ENCODE measurements around the gene FLAD1.

The FLAD1 gene

GRCh38 chr1:155010211-155010918, 27.2 kb downstream of the FLAD1 start:
- Histone ChIP-seq H3K4me3 (ENCODE audit: low read length in 2 of 2) (peak overlapping the region; percentile 65 to 67), H3K36me3 (ENCODE audit: control insufficient read depth in 2 of 2, insufficient read depth in 2 of 2, low read length in 2 of 2) (peaks cover 25 to 28% of the 10 kb centered on the region in 2 donors)

DNA sequence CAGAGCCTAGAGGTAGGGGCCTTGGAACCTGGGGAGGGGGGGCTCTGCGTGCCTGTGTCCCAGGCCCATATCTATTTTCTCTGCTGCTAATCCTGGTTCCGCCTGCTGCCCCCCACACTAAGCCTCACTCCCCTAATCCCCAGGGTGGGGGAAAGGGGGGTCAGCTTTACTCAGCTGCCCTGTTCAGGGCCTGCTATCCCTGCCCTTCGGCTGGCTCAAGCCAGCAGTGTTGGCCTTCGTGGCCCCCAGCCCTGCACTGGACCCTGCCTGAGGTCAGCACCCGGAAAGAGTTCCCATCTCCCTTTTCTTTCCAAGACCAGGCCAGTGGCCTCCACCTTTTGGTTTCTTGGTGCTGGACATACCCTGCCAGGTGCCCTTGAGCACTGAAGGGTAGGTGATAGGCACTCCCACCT, 27.9 kb downstream of the FLAD1 start:
- peaks cover 64 to 78% of the 10 kb centered on the region in 2 donors for H3K4me1 ChIP-seq (ENCODE audit: control insufficient read depth in 2 of 2, insufficient read depth in 2 of 2, low read length in 2 of 2)
- no peaks in the 10 kb centered on the region for H3K27me3 ChIP-seq (ENCODE audit: control insufficient read depth in 2 of 2, insufficient read depth in 2 of 2, low read length in 2 of 2)
- H3K9me3 ChIP-seq (ENCODE audit: control insufficient read depth in 2 of 2, low read length in 2 of 2) = no peaks in the 10 kb centered on the region
- peak overlapping the region; percentile 58 to 60 for H3K9ac ChIP-seq (ENCODE audit: low read depth in 1 of 2, low read length in 2 of 2)
- peak overlapping the region; percentile 98 to 99 for H3K27ac ChIP-seq (ENCODE audit: low read depth in 2 of 2, low read length in 2 of 2)
- peaks cover 32 to 34% of the 10 kb centered on the region in 2 donors for H3K36me3 ChIP-seq (ENCODE audit: control insufficient read depth in 2 of 2, insufficient read depth in 2 of 2, low read length in 2 of 2)
- H3K4me3 ChIP-seq (ENCODE audit: low read length in 2 of 2) = peak overlapping the region; percentile 22 to 67

More at GRCh38 chr1:155010211-155010918, 27.2 kb downstream of the FLAD1 start:
- Histone ChIP-seq H3K9ac (ENCODE audit: low read depth in 1 of 2, low read length in 2 of 2) (peak overlapping the region; percentile 54 to 100), H3K27me3 (ENCODE audit: control insufficient read depth in 2 of 2, insufficient read depth in 2 of 2, low read length in 2 of 2) (no peaks in the 10 kb centered on the region), H3K27ac (ENCODE audit: low read depth in 2 of 2, low read length in 2 of 2) (peak overlapping the region; percentile 98 to 99), H3K4me1 (ENCODE audit: control insufficient read depth in 2 of 2, insufficient read depth in 2 of 2, low read length in 2 of 2) (peaks cover 66 to 82% of the 10 kb centered on the region in 2 donors), H3K9me3 (ENCODE audit: control insufficient read depth in 2 of 2, low read length in 2 of 2) (no peaks in the 10 kb centered on the region)

GRCh38 chr1:155011437-155012025, 28.4 kb downstream of the FLAD1 start:
- Histone ChIP-seq H3K36me3 (ENCODE audit: control insufficient read depth in 2 of 2, insufficient read depth in 2 of 2, low read length in 2 of 2) (peaks cover 37 to 40% of the 10 kb centered on the region in 2 donors), H3K9me3 (ENCODE audit: control insufficient read depth in 2 of 2, low read length in 2 of 2) (no peaks in the 10 kb centered on the region), H3K4me3 (ENCODE audit: low read length in 2 of 2) (peak overlapping the region; percentile 50 to 67), H3K4me1 (ENCODE audit: control insufficient read depth in 2 of 2, insufficient read depth in 2 of 2, low read length in 2 of 2) (peaks cover 64 to 78% of the 10 kb centered on the region in 2 donors), H3K27me3 (ENCODE audit: control insufficient read depth in 2 of 2, insufficient read depth in 2 of 2, low read length in 2 of 2) (no peaks in the 10 kb centered on the region), H3K9ac (ENCODE audit: low read depth in 1 of 2, low read length in 2 of 2) (peak overlapping the region; percentile 58 to 60), H3K27ac (ENCODE audit: low read depth in 2 of 2, low read length in 2 of 2) (peak overlapping the region; percentile 98 to 99)

- H3K9ac ChIP-seq (ENCODE audit: low read depth in 1 of 2, low read length in 2 of 2) = peak overlapping the region; percentile 60
- peaks cover 39 to 41% of the 10 kb centered on the region in 2 donors for H3K36me3 ChIP-seq (ENCODE audit: control insufficient read depth in 2 of 2, insufficient read depth in 2 of 2, low read length in 2 of 2)
- H3K4me3 ChIP-seq (ENCODE audit: low read length in 2 of 2) = peak overlapping the region in 1 of 2 donors; percentile 50
- peaks cover 64 to 78% of the 10 kb centered on the region in 2 donors for H3K4me1 ChIP-seq (ENCODE audit: control insufficient read depth in 2 of 2, insufficient read depth in 2 of 2, low read length in 2 of 2)
- H3K27ac ChIP-seq (ENCODE audit: low read depth in 2 of 2, low read length in 2 of 2) = peak overlapping the region; percentile 98 to 99
- H3K9me3 ChIP-seq (ENCODE audit: control insufficient read depth in 2 of 2, low read length in 2 of 2) = no peaks in the 10 kb centered on the region
- no peaks in the 10 kb centered on the region for H3K27me3 ChIP-seq (ENCODE audit: control insufficient read depth in 2 of 2, insufficient read depth in 2 of 2, low read length in 2 of 2)
These were observed 28.9 kb downstream of the FLAD1 start for GRCh38 chr1:155012026-155012546.

DNA sequence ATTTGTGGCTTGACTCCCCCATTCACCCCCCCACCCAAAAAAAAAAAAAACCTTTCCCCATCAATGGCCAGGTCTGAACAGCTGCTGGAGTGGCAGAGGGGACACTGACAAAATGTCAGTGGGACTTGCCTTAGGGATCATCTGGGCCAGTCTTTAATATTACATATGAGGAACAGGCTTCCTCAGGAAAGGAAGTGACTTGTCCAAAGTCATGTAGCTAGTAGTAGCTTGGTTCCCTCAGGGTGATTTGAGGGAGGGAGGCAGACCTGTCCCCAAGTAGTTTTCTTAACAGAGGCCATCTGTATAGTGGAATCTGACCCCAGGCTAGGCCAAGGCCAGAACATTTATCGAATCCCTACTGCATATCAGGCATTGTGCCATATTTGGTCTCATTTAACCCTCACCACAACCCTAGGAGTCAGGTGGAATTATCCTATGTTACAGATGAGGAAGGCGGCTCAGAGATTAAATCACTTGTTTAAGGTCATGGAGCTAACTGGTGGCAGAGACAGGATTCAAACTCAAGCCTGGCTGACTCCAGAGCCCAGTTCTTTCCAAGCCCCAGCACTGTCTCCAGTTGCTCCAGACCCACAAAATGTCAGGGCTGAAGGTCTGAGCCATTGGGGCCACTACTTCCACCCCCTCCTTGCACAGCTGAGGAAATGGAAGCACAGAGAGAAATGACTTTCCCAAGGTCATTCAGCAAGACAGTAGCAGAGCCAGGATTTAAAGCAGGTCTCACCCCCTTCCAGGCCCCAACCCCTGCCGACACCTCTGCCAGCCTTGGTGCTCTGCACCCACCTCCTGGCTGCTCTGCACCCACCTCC, 29.8 kb downstream of the FLAD1 start:
- peak overlapping the region; percentile 60 for H3K9ac ChIP-seq (ENCODE audit: low read depth in 1 of 2, low read length in 2 of 2)
- peak overlapping the region; percentile 98 to 99 for H3K27ac ChIP-seq (ENCODE audit: low read depth in 2 of 2, low read length in 2 of 2)
- H3K36me3 ChIP-seq (ENCODE audit: control insufficient read depth in 2 of 2, insufficient read depth in 2 of 2, low read length in 2 of 2) = peaks cover 39 to 41% of the 10 kb centered on the region in 2 donors
- no peak overlapping the region for H3K4me3 ChIP-seq (ENCODE audit: low read length in 2 of 2)
- no peaks in the 10 kb centered on the region for H3K9me3 ChIP-seq (ENCODE audit: control insufficient read depth in 2 of 2, low read length in 2 of 2)
- peaks cover 62 to 75% of the 10 kb centered on the region in 2 donors for H3K4me1 ChIP-seq (ENCODE audit: control insufficient read depth in 2 of 2, insufficient read depth in 2 of 2, low read length in 2 of 2)
- H3K27me3 ChIP-seq (ENCODE audit: control insufficient read depth in 2 of 2, insufficient read depth in 2 of 2, low read length in 2 of 2) = no peaks in the 10 kb centered on the region

- peak overlapping the region; percentile 98 to 99 for H3K27ac ChIP-seq (ENCODE audit: low read depth in 2 of 2, low read length in 2 of 2)
- H3K36me3 ChIP-seq (ENCODE audit: control insufficient read depth in 2 of 2, insufficient read depth in 2 of 2, low read length in 2 of 2) = peaks cover 39 to 43% of the 10 kb centered on the region in 2 donors
- H3K4me3 ChIP-seq (ENCODE audit: low read length in 2 of 2) = no peak overlapping the region
- peak overlapping the region in 1 of 2 donors; percentile 60 for H3K9ac ChIP-seq (ENCODE audit: low read depth in 1 of 2, low read length in 2 of 2)
- H3K27me3 ChIP-seq (ENCODE audit: control insufficient read depth in 2 of 2, insufficient read depth in 2 of 2, low read length in 2 of 2) = no peaks in the 10 kb centered on the region
- no peaks in the 10 kb centered on the region for H3K9me3 ChIP-seq (ENCODE audit: control insufficient read depth in 2 of 2, low read length in 2 of 2)
- peaks cover 63 to 73% of the 10 kb centered on the region in 2 donors for H3K4me1 ChIP-seq (ENCODE audit: control insufficient read depth in 2 of 2, insufficient read depth in 2 of 2, low read length in 2 of 2)
These were observed 30.5 kb downstream of the FLAD1 start for GRCh38 chr1:155013632-155014031.

DNA sequence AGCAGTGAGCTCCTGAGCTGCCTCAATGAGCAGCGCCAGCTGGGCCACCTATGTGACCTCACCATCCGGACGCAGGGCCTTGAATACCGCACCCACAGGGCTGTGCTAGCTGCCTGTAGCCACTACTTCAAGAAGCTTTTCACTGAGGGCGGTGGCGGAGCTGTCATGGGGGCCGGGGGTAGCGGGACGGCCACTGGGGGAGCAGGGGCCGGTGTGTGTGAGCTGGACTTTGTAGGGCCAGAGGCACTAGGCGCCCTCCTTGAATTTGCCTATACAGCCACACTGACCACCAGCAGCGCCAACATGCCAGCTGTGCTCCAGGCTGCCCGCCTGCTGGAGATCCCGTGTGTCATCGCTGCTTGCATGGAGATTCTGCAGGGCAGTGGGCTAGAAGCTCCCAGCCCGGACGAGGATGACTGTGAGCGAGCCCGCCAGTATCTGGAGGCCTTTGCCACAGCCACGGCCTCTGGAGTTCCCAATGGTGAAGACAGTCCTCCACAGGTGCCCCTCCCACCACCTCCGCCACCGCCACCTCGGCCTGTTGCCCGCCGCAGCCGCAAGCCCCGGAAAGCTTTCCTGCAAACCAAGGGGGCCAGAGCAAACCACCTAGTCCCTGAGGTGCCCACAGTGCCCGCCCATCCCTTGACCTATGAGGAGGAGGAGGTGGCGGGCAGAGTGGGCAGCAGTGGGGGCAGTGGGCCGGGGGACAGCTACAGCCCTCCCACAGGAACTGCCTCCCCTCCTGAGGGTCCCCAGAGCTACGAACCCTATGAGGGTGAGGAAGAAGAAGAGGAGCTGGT, 31.8 kb downstream of the FLAD1 start:
- Histone ChIP-seq H3K4me1 (ENCODE audit: control insufficient read depth in 2 of 2, insufficient read depth in 2 of 2, low read length in 2 of 2) (peaks cover 61 to 62% of the 10 kb centered on the region in 2 donors), H3K9me3 (ENCODE audit: control insufficient read depth in 2 of 2, low read length in 2 of 2) (no peaks in the 10 kb centered on the region), H3K4me3 (ENCODE audit: low read length in 2 of 2) (no peak overlapping the region), H3K27me3 (ENCODE audit: control insufficient read depth in 2 of 2, insufficient read depth in 2 of 2, low read length in 2 of 2) (no peaks in the 10 kb centered on the region), H3K27ac (ENCODE audit: low read depth in 2 of 2, low read length in 2 of 2) (peak overlapping the region; percentile 92 to 93), H3K9ac (ENCODE audit: low read depth in 1 of 2, low read length in 2 of 2) (no peak overlapping the region), H3K36me3 (ENCODE audit: control insufficient read depth in 2 of 2, insufficient read depth in 2 of 2, low read length in 2 of 2) (peaks cover 39 to 50% of the 10 kb centered on the region in 2 donors)

- no peaks in the 10 kb centered on the region for H3K9me3 ChIP-seq (ENCODE audit: control insufficient read depth in 2 of 2, low read length in 2 of 2)
- H3K4me1 ChIP-seq (ENCODE audit: control insufficient read depth in 2 of 2, insufficient read depth in 2 of 2, low read length in 2 of 2) = peaks cover 53 to 55% of the 10 kb centered on the region in 2 donors
- peak overlapping the region in 1 of 2 donors; percentile 74 for H3K9ac ChIP-seq (ENCODE audit: low read depth in 1 of 2, low read length in 2 of 2)
- H3K27ac ChIP-seq (ENCODE audit: low read depth in 2 of 2, low read length in 2 of 2) = peak overlapping the region; percentile 92 to 93
- peaks cover 39 to 45% of the 10 kb centered on the region in 2 donors for H3K36me3 ChIP-seq (ENCODE audit: control insufficient read depth in 2 of 2, insufficient read depth in 2 of 2, low read length in 2 of 2)
- no peak overlapping the region for H3K4me3 ChIP-seq (ENCODE audit: low read length in 2 of 2)
- H3K27me3 ChIP-seq (ENCODE audit: control insufficient read depth in 2 of 2, insufficient read depth in 2 of 2, low read length in 2 of 2) = no peaks in the 10 kb centered on the region
These were observed 32.5 kb downstream of the FLAD1 start for GRCh38 chr1:155015527-155016230.
